ENCODE data around the gene ROBO1. TPM values are rescaled to one million over a fixed set of nuclear protein-coding genes. Genes with fewer than 3 reads are reported as not detected.
A peak's percentile ranks its signal among the peaks of the same experiment; 100 is the strongest.

The ROBO1 gene
- total and polyA plus RNA-seq, 2 of the 13 experiments (the other 11 are each of a cell fraction or from before 2014, with no cell fraction given): 52.2 to 71.0 TPM

GRCh38 chr3:78659386-78659987, 1108.3 kb downstream of the ROBO1 start (continued):
- TF ChIP-seq PRDM10 (CRISPR knock-in tag; IDR thresholded peaks at IDR 0.05; ENCODE audit: low read depth): no peak
- TF ChIP-seq, protein P1, sequence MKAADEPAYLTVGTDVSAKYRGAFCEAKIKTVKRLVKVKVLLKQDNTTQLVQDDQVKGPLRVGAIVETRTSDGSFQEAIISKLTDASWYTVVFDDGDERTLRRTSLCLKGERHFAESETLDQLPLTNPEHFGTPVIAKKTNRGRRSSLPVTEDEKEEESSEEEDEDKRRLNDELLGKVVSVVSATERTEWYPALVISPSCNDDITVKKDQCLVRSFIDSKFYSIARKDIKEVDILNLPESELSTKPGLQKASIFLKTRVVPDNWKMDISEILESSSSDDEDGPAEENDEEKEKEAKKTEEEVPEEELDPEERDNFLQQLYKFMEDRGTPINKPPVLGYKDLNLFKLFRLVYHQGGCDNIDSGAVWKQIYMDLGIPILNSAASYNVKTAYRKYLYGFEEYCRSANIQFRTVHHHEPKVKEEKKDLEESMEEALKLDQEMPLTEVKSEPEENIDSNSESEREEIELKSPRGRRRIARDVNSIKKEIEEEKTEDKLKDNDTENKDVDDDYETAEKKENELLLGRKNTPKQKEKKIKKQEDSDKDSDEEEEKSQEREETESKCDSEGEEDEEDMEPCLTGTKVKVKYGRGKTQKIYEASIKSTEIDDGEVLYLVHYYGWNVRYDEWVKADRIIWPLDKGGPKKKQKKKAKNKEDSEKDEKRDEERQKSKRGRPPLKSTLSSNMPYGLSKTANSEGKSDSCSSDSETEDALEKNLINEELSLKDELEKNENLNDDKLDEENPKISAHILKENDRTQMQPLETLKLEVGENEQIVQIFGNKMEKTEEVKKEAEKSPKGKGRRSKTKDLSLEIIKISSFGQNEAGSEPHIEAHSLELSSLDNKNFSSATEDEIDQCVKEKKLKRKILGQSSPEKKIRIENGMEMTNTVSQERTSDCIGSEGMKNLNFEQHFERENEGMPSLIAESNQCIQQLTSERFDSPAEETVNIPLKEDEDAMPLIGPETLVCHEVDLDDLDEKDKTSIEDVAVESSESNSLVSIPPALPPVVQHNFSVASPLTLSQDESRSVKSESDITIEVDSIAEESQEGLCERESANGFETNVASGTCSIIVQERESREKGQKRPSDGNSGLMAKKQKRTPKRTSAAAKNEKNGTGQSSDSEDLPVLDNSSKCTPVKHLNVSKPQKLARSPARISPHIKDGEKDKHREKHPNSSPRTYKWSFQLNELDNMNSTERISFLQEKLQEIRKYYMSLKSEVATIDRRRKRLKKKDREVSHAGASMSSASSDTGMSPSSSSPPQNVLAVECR (CRISPR knock-in tag; IDR thresholded peaks at IDR 0.05; ENCODE audit: borderline replicate concordance): no peak
- no peak for TF ChIP-seq ZNF235 (CRISPR knock-in tag; IDR thresholded peaks at IDR 0.05; ENCODE audit: borderline replicate concordance)
- TF ChIP-seq RARA (CRISPR knock-in tag; IDR thresholded peaks at IDR 0.05): no peak
- peak; percentile 36 for TF ChIP-seq RAD21 (CRISPR knock-in tag; IDR thresholded peaks at IDR 0.05)
